Transverse colon (tissue), 3 donors: Measurements from ENCODE around the gene ACTL6B.

ENCODE experiments used
- POLR2A ChIP-seq: fragments of 450-650 bp; IDR thresholded peaks from one replicate; pipeline ENCODE4 v1.6.1; 2016; ENCODE audit warnings: antibody characterized with exemption, mild to moderate bottlenecking, moderate library complexity
- TF ChIP-seq, protein P1 (sequence below), 5 experiments: fragments of 200-600 bp in 3 of 5; fragments of 450-650 bp in 2 of 5; sonication (generic) in 3 of 5; IDR thresholded peaks; 1 replicate in 2 of 5; 2 replicates in 3 of 5; pipeline ENCODE4 v1.5.1; 2016 to 2017; ENCODE audit warnings: antibody characterized with exemption in 5 of 5, inconsistent platforms in 3 of 5, mild to moderate bottlenecking in 2 of 5, moderate library complexity in 1 of 5

DNA sequence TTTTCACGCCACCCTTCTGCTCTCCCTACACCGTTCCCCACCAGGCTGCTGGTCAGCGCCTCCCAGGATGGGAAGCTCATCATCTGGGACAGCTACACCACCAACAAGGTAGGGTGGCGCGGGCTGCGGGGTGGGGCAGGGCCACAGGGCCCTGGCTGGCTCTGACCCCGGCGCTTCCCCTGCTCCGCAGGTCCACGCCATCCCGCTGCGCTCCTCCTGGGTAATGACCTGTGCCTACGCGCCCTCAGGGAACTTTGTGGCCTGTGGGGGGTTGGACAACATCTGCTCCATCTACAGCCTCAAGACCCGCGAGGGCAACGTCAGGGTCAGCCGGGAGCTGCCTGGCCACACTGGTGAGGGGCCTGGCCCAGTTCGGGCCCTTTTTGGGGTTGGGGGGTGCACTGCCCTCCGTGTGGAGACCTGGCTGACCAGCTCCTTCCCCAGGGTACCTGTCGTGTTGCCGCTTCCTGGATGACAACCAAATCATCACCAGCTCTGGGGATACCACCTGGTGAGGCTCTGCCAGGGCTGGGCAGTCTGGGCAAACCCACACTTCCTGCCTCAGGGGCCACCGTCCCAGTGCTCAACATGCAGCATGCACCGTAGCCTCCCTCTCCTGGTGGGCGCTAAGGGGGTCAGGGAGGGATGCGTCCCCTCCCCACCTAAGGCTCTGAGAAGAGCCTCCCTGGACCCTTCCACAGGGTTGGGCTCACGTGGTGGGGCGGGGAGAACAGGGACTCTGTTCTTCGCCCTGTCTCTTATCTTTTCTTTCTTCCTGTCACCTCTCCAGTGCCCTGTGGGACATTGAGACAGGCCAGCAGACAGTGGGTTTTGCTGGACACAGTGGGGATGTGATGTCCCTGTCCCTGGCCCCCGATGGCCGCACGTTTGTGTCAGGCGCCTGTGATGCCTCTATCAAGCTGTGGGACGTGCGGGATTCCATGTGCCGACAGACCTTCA lies 21.3 kb upstream of the ACTL6B start:
- TF ChIP-seq POLR2A = no peak
- TF ChIP-seq, protein P1, sequence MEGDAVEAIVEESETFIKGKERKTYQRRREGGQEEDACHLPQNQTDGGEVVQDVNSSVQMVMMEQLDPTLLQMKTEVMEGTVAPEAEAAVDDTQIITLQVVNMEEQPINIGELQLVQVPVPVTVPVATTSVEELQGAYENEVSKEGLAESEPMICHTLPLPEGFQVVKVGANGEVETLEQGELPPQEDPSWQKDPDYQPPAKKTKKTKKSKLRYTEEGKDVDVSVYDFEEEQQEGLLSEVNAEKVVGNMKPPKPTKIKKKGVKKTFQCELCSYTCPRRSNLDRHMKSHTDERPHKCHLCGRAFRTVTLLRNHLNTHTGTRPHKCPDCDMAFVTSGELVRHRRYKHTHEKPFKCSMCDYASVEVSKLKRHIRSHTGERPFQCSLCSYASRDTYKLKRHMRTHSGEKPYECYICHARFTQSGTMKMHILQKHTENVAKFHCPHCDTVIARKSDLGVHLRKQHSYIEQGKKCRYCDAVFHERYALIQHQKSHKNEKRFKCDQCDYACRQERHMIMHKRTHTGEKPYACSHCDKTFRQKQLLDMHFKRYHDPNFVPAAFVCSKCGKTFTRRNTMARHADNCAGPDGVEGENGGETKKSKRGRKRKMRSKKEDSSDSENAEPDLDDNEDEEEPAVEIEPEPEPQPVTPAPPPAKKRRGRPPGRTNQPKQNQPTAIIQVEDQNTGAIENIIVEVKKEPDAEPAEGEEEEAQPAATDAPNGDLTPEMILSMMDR (IDR thresholded peaks at IDR 0.05) = no peak
